Skin of body (tissue), 2 donors: ENCODE results near the gene PMS2. TPM values are rescaled to one million over a fixed set of nuclear protein-coding genes. Genes with fewer than 3 reads are reported as not detected.
A peak's percentile ranks its signal among the peaks of the same experiment; 100 is the strongest.
"Not testable (repeated sequence)": the region's sequence is repeated elsewhere in the genome, so short reads cannot be mapped to it uniquely, and the experiment has no call there.

Experiments
- DNase-seq: peaks from one replicate; lab custom pipeline; 2025; lab: John Stamatoyannopoulos, UW
- total RNA-seq: library from RNA; depleted of rRNA; stranded (reverse); fragments of >200 nt; gene quantifications from one replicate; pipeline ENCODE4 v1.2.3, GENCODE V29; 2014

The PMS2 gene
- total RNA-seq, 1 donor from 2014 or later, result 13.0 TPM

GRCh38 chr7:6016653-6016966 is 7.8 kb upstream of the PMS2 start:
- no peak for DNase-seq

- no peak for DNase-seq
Observed at GRCh38 chr7:6015917-6016652, 7.2 kb upstream of the PMS2 start.

GRCh38 chr7:6012355-6013104 is 3.7 kb upstream of the PMS2 start:
- DNase-seq, result no peak

GRCh38 chr7:6011541-6011940 is 2.7 kb upstream of the PMS2 start:
- no peak for DNase-seq

- not testable (repeated sequence) for DNase-seq
Observed at GRCh38 chr7:6010370-6010769, 1.5 kb upstream of the PMS2 start.

- not testable (repeated sequence) for DNase-seq
Observed at GRCh38 chr7:6007835-6008590, 836 bp downstream of the PMS2 start.

- DNase-seq, result no peak
Observed at GRCh38 chr7:6007386-6007785, 1.5 kb downstream of the PMS2 start.

GRCh38 chr7:5997210-5997808 is 11.5 kb downstream of the PMS2 start:
- peak; percentile 31 for DNase-seq

GRCh38 chr7:5987061-5987460 is 21.8 kb downstream of the PMS2 start:
- not testable (repeated sequence) for DNase-seq

GRCh38 chr7:5979680-5980314 is 29.1 kb downstream of the PMS2 start:
- not testable (repeated sequence) for DNase-seq

GRCh38 chr7:5973580-5973979 is 35.3 kb downstream of the PMS2 start:
- not testable (repeated sequence) for DNase-seq

- DNase-seq, result not testable (repeated sequence)
Observed at GRCh38 chr7:5970347-5970911, 38.4 kb downstream of the PMS2 start, which contains the start of gene RSPH10B. Gene RSPH10B (minus strand): TSS chr7:5970689. CDS start chr7:5967116, 3,573 bp downstream.

- DNase-seq, result not testable (repeated sequence)
Observed at GRCh38 chr7:5963810-5964209, 45.0 kb downstream of the PMS2 start.

- DNase-seq, result not testable (repeated sequence)
Observed at GRCh38 chr7:5963205-5963604, 45.6 kb downstream of the PMS2 start.

- not testable (repeated sequence) for DNase-seq
Observed at GRCh38 chr7:5934945-5935450, 73.9 kb downstream of the PMS2 start.

GRCh38 chr7:5931905-5932644 is 76.8 kb downstream of the PMS2 start:
- DNase-seq, result not testable (repeated sequence)

GRCh38 chr7:5931250-5931649 is 77.6 kb downstream of the PMS2 start:
- DNase-seq, result not testable (repeated sequence)

- not testable (repeated sequence) for DNase-seq
Observed at GRCh38 chr7:5930290-5930689, 78.6 kb downstream of the PMS2 start.

- DNase-seq, result not testable (repeated sequence)
Observed at GRCh38 chr7:5926263-5926870, 82.5 kb downstream of the PMS2 start.
